Mesenchymal stem cell (in vitro differentiated cells and primary cell): ENCODE measurements around the gene ECT2L.

Source experiments
- DNase-seq: peaks from one replicate; pipeline ENCODE4 v3.0.0-alpha.2; 2013
- H2AFZ ChIP-seq: one replicate; pipeline ENCODE4 v1.6.1; 2013; ENCODE audit warnings: low read depth, mild to moderate bottlenecking, control low read depth, inconsistent platforms, low read length, moderate library complexity
- H2AK5ac ChIP-seq: 2 replicates; pipeline ENCODE4 v1.6.1; 2013; ENCODE audit warnings: low read length, moderate library complexity, mild to moderate bottlenecking, inconsistent platforms; ENCODE audit not compliant: severe bottlenecking
- H2BK120ac ChIP-seq: one replicate; pipeline ENCODE4 v1.6.1; 2013; ENCODE audit warnings: low read depth, mild to moderate bottlenecking, inconsistent platforms, low read length, moderate library complexity
- H2BK12ac ChIP-seq, 2 experiments: one replicate each; pipeline ENCODE4 v1.6.1; 2013; ENCODE audit warnings: inconsistent platforms in 2 of 2, low read length in 2 of 2, mild to moderate bottlenecking in 2 of 2, moderate library complexity in 2 of 2, control low read depth in 1 of 2
- H2BK15ac ChIP-seq: one replicate; pipeline ENCODE4 v1.6.1; 2013; ENCODE audit warnings: mild to moderate bottlenecking, low read depth, inconsistent platforms; ENCODE audit not compliant: poor library complexity, severe bottlenecking
- H2BK5ac ChIP-seq: 2 replicates; pipeline ENCODE4 v1.6.1; 2013; ENCODE audit warnings: low read depth, mild to moderate bottlenecking, low read length, control low read depth, inconsistent platforms; ENCODE audit not compliant: poor library complexity, severe bottlenecking
- H3K14ac ChIP-seq, 2 experiments: one replicate each; pipeline ENCODE4 v1.6.1; 2013; ENCODE audit warnings: inconsistent platforms in 2 of 2, low read length in 2 of 2, control low read depth in 1 of 2, mild to moderate bottlenecking in 1 of 2, moderate library complexity in 1 of 2
- H3K18ac ChIP-seq, 2 experiments: one replicate each; pipeline ENCODE4 v1.6.1; 2013; ENCODE audit warnings: inconsistent platforms in 2 of 2, low read length in 2 of 2, control low read depth in 1 of 2, low read depth in 1 of 2, mild to moderate bottlenecking in 1 of 2
- H3K23ac ChIP-seq, 2 experiments: one replicate each; pipeline ENCODE4 v1.6.1; 2013; ENCODE audit warnings: inconsistent platforms in 2 of 2, low read length in 2 of 2, mild to moderate bottlenecking in 2 of 2, moderate library complexity in 2 of 2, control low read depth in 1 of 2
- H3K27ac ChIP-seq: 2 replicates; pipeline ENCODE4 v1.5.1; 2013; ENCODE audit warnings: mild to moderate bottlenecking, moderate library complexity, low read length, control low read depth, inconsistent platforms; ENCODE audit not compliant: poor library complexity, severe bottlenecking
- H3K27me3 ChIP-seq, 2 experiments: 2 replicates each; pipeline versions ENCODE4 v1.6.1 to v1.7.0; 2013; ENCODE audit warnings: low read length in 2 of 2, mild to moderate bottlenecking in 2 of 2, moderate library complexity in 2 of 2, control low read depth in 1 of 2, inconsistent platforms in 1 of 2; ENCODE audit not compliant: control insufficient read depth in 1 of 2, insufficient read depth in 1 of 2
- H3K36me3 ChIP-seq, 2 experiments: 2 replicates each; pipeline versions ENCODE4 v1.6.1 to v1.7.0; 2013; ENCODE audit warnings: low read length in 2 of 2, control low read depth in 1 of 2, inconsistent platforms in 1 of 2, low read depth in 1 of 2, mild to moderate bottlenecking in 1 of 2; ENCODE audit not compliant: insufficient read depth in 2 of 2, control insufficient read depth in 1 of 2
- H3K4ac ChIP-seq, 2 experiments: one replicate each; pipeline ENCODE4 v1.6.1; 2013; ENCODE audit warnings: inconsistent platforms in 2 of 2, low read length in 2 of 2, mild to moderate bottlenecking in 2 of 2, moderate library complexity in 2 of 2, control low read depth in 1 of 2, low read depth in 1 of 2
- H3K4me1 ChIP-seq: 2 replicates; pipeline ENCODE4 v1.6.1; 2013; ENCODE audit warnings: low read depth, low read length, control low read depth; ENCODE audit not compliant: control insufficient read depth, insufficient read depth
- H3K4me2 ChIP-seq: 2 replicates; pipeline ENCODE4 v1.6.1; 2013; ENCODE audit warnings: low read length, mild to moderate bottlenecking, inconsistent platforms; ENCODE audit not compliant: poor library complexity, severe bottlenecking
- H3K4me3 ChIP-seq, 2 experiments: 2 replicates each; pipeline versions ENCODE4 v1.5.1 to v1.7.0; 2013; ENCODE audit warnings: low read length in 2 of 2, mild to moderate bottlenecking in 2 of 2, control low read depth in 1 of 2, low read depth in 1 of 2; ENCODE audit not compliant: insufficient read depth in 1 of 2
- H3K79me1 ChIP-seq: replicated peaks from 2 replicates; pipeline ENCODE4 v1.6.1; 2013; ENCODE audit warnings: mild to moderate bottlenecking, control low read depth, low read length, inconsistent platforms; ENCODE audit not compliant: poor library complexity, severe bottlenecking
- H3K9ac ChIP-seq: 2 replicates; pipeline ENCODE4 v1.7.0; 2013; ENCODE audit warnings: mild to moderate bottlenecking, low read length, moderate library complexity
- H3K9me3 ChIP-seq: 2 replicates; pipeline ENCODE4 v1.7.0; 2013; ENCODE audit warnings: mild to moderate bottlenecking, low read length; ENCODE audit not compliant: control insufficient read depth
- H4K8ac ChIP-seq: one replicate; pipeline ENCODE4 v1.6.1; 2013; ENCODE audit warnings: inconsistent platforms, mild to moderate bottlenecking, low read length, moderate library complexity
- H4K91ac ChIP-seq: one replicate; pipeline ENCODE4 v1.6.1; 2013; ENCODE audit warnings: mild to moderate bottlenecking, low read length, inconsistent platforms
- WGBS: methylation state at CpG from one replicate; pipeline ENCODE4 v1.1.7; 2013; ENCODE audit warnings: mixed read lengths; 5-methylcytosine and 5-hydroxymethylcytosine counted together

ECT2L gene

GRCh38 chr6:138848461-138848860, 52.6 kb downstream of the ECT2L start:
- Histone ChIP-seq H2BK12ac (no peak overlapping the region), H3K9ac (no peak overlapping the region), H4K8ac (no peak overlapping the region), H3K4me3 (no peak overlapping the region), H3K4ac (no peak overlapping the region), H4K91ac (no peak overlapping the region), H3K36me3 (no peaks in the 10 kb centered on the region), H3K23ac (no peak overlapping the region), H3K4me2 (no peak overlapping the region), H3K14ac (no peak overlapping the region), H3K9me3 (no peaks in the 10 kb centered on the region), H3K27me3 (peaks cover 0 to under 1% of the 10 kb centered on the region in 2 experiments), H2BK15ac (no peak overlapping the region), H3K27ac (no peak overlapping the region), H2BK5ac (no peak overlapping the region), H3K18ac (peak overlapping the region in 1 of 2 experiments; percentile 2), H3K79me1 (no peaks in the 10 kb centered on the region), H2AFZ (no peak overlapping the region), H2BK120ac (no peak overlapping the region), H2AK5ac (no peak overlapping the region), H3K4me1 (no peaks in the 10 kb centered on the region)
- no peak for DNase-seq
- WGBS = 77% methylated on average over 4 of the region's 4 CpGs

GRCh38 chr6:138849791-138850190, 53.9 kb downstream of the ECT2L start:
- Histone ChIP-seq H3K36me3 (no peaks in the 10 kb centered on the region), H2BK15ac (no peak overlapping the region), H3K4me3 (no peak overlapping the region), H3K9ac (no peak overlapping the region), H3K18ac (no peak overlapping the region), H3K79me1 (no peaks in the 10 kb centered on the region), H2BK120ac (no peak overlapping the region), H3K4me1 (no peaks in the 10 kb centered on the region), H2AFZ (no peak overlapping the region), H3K27ac (no peak overlapping the region), H3K14ac (no peak overlapping the region), H4K8ac (no peak overlapping the region), H2AK5ac (no peak overlapping the region), H3K23ac (no peak overlapping the region), H3K9me3 (no peaks in the 10 kb centered on the region), H3K4me2 (no peak overlapping the region), H2BK5ac (no peak overlapping the region), H4K91ac (no peak overlapping the region), H2BK12ac (no peak overlapping the region), H3K27me3 (peaks cover 0 to 4% of the 10 kb centered on the region in 2 experiments), H3K4ac (no peak overlapping the region)
- DNase-seq = no peak
- 93% methylated on average over 5 of the region's 6 CpGs for WGBS

DNA sequence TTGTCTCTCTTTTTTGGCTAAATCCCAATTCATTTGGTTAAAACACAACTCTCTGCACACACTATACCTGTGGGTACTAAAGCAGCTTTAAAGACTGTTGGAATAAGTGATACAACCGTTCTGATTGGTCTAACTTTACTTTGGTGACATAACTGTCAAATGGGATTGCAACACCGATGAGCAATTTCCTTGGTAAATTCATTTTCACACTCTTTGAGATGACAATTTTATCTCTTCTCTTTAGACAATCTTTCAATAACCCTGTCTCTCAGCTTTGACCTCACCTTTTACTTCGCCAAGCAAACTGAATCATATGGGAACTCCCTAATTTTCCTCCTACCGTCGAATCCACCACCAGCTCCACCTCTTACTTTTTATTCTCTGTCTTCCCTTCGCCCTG, 60.8 kb downstream of the ECT2L start:
- Histone ChIP-seq H2AK5ac (no peak overlapping the region), H3K27ac (no peak overlapping the region), H3K23ac (no peak overlapping the region), H3K4ac (no peak overlapping the region), H3K18ac (no peak overlapping the region), H3K36me3 (no peaks in the 10 kb centered on the region), H4K91ac (no peak overlapping the region), H3K27me3 (peaks cover 0 to 4% of the 10 kb centered on the region in 2 experiments), H3K14ac (no peak overlapping the region), H4K8ac (no peak overlapping the region), H3K4me1 (no peaks in the 10 kb centered on the region), H2BK15ac (no peak overlapping the region), H3K79me1 (no peaks in the 10 kb centered on the region), H2BK12ac (no peak overlapping the region), H2BK5ac (no peak overlapping the region), H3K4me3 (no peak overlapping the region), H3K9me3 (peaks cover 12% of the 10 kb centered on the region), H2BK120ac (no peak overlapping the region), H3K9ac (no peak overlapping the region), H3K4me2 (no peak overlapping the region), H2AFZ (no peak overlapping the region)
- 94% methylated on average over 6 of the region's 6 CpGs for WGBS
- no peak for DNase-seq

DNA sequence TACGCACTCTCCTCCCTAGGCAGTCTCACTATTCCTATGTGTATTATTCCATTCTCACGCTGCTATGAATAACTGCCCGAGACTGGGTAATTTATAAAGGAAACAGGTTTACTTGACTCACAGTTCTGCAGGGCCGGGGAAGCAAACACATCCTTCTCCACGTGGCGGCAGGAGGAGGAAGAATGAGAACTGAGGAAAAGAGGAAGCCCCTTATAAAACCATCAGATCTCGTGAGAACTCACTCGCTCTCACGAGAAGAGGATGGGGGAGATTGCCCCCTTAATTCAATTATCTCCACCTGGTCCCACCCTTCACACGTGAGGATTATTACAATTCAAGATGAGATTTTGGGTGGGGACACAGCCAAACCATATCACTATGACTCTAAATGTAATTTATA, 61.9 kb downstream of the ECT2L start:
- Histone ChIP-seq H3K9me3 (peaks cover 12% of the 10 kb centered on the region), H3K27me3 (peaks cover 0 to 4% of the 10 kb centered on the region in 2 experiments), H4K8ac (no peak overlapping the region), H3K27ac (no peak overlapping the region), H3K4me3 (no peak overlapping the region), H4K91ac (no peak overlapping the region), H2BK120ac (no peak overlapping the region), H3K4me1 (no peaks in the 10 kb centered on the region), H3K18ac (no peak overlapping the region), H3K36me3 (no peaks in the 10 kb centered on the region), H2BK15ac (no peak overlapping the region), H2AK5ac (no peak overlapping the region), H3K79me1 (no peaks in the 10 kb centered on the region), H3K14ac (no peak overlapping the region), H2BK12ac (no peak overlapping the region), H2AFZ (no peak overlapping the region), H3K4ac (no peak overlapping the region), H2BK5ac (no peak overlapping the region), H3K4me2 (no peak overlapping the region), H3K9ac (no peak overlapping the region), H3K23ac (no peak overlapping the region)
- 92% methylated on average over 7 of the region's 10 CpGs for WGBS
- DNase-seq = no peak
